Kidney capillary endothelial cell (primary cell): ENCODE data around the gene CSTF3.
"Not testable (repeated sequence)": the region's sequence is repeated elsewhere in the genome, so short reads cannot be mapped to it uniquely, and the experiment has no call there.

ENCODE experiments used
- DNase-seq: peaks from one replicate; pipeline ENCODE4 v3.0.0-alpha.2; 2018; ENCODE audit warnings: low spot score

Gene CSTF3

DNA sequence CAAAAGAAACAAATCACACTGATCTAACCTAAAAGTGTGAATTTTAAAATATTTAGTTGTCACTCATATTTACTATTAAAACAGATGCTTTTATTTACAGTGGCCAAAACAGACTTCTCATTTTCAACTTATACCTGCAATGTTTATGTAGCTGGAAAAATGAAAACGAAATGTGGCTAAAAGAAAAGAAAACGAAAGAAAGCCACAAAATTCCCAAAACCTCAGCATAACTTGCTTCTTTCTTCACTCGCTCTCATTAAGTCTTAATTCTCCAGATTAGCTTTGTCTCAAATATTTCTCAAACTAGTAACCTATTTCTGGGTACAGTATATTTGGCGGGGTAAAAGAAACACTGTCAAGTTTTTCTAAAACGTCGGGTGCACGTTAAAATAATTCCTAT is 693 bp downstream of the CSTF3 start:
- DNase-seq, result no peak

DNA sequence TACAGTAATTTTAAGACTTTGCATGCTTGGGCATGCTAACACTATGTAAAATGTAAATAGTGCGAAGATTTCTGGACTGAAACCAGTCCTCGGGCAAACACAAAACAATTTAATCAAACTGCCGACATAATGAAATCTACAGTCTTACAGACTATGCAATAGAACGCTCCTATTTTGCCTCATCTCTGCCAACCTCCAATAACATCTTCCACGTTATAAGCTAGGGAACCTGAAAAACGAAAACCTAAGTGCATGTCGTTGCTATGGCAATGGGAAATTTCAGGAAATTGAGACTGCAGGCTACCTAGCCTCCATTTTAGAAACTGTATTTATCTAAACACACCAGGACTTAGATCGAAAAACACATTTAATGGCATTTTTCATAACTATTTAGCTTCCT is 1.1 kb downstream of the CSTF3 start:
- DNase-seq, result peak; percentile 50

DNA sequence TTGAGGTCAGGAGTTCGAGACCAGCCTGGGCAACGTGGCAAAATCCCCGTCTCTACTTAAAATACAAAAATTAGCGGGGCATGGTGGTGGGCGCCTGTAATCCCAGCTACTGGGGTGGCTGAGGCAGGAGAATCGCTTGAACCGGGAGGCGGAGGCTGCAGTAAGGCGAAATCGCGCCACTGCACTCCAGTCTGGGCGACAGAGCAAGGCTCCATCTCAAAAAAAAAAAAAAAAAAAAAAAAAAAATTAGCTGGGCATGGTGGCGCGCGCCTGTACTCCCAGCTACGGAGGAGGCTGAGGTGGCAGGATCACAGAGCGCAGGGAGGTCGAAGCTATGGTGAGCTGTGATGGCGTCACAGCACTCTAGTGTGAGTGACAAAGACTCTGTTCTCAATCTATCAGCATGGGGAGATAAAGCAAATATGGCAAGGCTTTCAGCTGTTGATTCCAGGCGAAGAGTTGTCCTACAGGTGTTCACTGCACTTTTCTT is 1.9 kb downstream of the CSTF3 start:
- DNase-seq, result not testable (repeated sequence)

DNA sequence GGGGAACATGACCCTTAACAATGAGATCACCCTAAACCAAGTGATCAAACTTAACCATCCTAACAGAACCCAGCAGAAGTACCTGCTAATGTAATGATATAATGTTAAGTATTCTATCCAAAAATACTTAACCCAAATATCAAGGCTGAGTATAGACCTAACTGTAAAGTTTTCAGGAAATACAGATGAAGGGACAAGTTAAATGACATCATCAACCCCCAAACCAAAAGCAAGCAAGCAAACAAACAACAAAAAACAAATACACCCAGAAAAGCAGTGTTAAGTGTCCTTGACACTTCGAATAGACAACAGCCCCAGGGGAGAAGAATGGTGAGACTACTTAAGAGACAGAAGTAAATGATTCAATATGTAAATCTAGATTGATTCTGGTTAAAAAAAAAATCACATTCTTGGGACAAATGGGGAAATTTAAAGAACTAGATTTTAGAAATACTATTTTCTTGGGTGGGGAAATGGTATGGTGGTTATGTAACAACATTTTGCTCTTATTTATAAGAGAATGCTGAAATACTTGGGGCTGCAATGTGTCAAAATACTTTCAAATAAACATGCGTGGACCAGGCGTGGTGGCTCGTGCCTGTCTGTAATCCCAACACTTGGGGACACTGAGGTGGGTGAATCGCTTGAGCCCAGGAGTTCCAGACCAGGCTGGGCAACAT is 2.5 kb downstream of the CSTF3 start:
- DNase-seq, result no peak

DNA sequence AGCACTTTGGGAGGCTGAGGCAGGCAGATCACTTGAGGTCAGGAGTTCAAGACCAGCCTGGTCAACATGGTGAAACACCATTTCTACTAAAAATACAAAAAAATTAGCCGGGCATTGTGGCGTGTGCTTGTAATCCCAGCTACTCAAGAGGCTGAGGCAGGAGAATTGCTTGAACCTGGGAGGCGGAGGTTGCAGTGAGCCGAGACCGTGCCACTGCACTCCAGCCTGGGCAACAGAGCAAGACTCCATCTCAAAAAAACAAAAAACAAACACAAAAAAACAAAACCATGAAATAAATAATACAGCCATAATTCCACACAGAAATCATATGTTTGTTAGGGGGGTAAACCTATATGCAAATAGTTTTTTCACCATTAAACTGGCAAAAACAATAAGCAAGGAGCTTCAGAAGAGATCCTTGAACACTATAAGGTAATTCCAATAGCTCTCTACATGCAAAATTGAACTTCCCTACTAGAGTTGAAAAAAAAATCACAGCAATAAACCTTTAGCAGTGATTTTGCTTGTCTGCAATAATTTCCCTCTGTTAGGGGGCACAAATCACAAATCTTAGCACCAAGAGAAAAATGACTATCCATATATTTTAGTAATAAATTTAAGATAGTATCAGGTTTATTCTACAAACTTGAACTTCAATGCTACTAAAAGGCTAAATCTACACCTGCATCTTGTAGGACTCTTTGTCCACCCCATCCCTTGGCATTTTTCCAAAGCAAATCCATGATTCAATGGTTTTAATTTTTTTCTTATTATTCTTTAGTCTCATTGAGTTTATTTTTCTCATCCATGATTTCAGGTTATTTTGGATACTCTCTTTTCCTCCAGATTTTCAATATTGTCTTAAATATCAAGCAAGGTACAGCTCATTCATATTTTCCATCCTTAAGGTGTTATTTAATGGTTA is 3.9 kb downstream of the CSTF3 start:
- DNase-seq, result no peak

DNA sequence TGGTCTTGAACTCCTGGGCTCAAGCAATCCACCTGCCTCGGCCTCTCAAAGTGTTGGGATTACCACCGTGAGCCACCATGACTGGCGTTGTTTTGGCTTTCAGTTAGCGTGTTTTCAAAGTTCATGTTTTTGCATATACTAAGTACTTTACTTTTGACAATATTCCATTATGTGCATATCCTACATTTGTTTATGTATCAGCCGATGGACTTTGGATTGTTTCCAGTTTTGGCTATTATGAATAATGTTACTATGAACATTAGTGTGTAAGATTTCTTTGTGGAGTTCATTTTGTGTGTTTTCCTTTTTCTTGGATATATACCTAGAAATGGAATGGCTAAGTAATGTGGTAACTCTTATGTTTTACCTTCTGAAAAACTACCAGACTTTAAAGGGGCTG is 9.9 kb downstream of the CSTF3 start:
- DNase-seq, result no peak

DNA sequence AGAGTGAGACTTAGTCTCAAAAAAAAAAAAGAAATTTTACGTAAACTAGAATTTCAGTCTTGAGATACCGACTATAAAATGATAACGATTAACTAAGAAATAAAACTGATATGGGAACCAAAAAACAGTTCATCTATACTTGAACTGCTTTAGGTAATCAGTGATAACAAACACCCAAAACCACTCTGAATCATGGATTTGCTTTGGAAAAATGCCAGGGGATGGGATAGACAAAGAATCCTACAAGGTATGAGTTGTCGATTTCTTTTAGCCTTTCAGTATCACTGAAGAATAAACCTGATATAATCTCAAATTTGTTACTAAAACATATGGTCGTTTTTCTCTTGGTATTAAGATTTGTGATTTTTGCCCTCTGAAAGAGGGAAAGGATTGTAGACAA is 13.7 kb downstream of the CSTF3 start:
- DNase-seq, result no peak

DNA sequence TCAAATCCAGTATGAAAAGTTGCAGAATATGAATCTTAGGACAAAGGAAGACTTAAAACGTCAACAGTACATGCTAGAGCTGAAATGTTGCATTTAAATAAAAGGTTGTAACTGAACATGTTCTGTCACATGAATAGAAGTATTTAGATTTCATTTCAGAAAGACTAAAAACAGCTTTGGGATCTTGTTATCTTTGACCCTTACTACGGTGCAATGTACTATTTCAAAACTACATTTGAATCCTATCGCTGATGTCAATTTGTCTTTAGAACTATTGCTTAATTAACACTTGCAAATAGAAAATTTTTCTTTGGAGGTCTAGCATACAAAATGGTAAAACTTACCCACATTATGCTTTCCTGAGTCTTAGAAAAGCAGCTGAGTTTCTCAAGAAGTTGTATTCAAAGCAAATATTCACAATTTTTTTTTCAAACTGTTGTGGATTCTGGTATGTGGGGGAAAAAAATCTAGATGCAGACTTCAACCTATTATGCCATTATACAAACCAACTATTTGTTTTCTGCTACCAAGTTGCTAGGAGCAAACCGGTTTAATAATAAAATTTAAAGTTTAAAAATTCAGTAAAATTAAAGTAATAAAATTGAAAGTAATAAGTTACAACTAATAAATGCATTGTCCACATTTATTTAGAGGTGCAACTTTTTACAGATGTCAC is 25.4 kb downstream of the CSTF3 start:
- no peak for DNase-seq

DNA sequence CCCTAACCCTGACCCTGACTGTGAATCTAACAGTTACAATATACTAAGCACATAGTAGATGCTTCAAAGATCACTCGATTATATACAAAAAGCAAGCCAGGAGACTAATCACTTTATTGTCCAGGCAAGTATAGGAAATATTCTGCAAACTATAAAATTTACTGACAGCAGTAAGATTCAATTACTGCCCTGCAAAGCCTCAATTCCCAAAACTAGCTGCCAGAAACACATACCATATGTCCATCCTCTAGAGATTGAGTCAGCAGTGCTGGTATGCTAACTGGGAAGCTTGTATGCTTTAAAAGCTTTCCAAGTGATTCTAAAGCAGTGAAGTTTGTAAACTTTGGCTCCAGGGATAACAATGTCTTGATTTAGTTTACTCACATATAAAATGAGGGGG is 26.1 kb downstream of the CSTF3 start:
- DNase-seq, result no peak

DNA sequence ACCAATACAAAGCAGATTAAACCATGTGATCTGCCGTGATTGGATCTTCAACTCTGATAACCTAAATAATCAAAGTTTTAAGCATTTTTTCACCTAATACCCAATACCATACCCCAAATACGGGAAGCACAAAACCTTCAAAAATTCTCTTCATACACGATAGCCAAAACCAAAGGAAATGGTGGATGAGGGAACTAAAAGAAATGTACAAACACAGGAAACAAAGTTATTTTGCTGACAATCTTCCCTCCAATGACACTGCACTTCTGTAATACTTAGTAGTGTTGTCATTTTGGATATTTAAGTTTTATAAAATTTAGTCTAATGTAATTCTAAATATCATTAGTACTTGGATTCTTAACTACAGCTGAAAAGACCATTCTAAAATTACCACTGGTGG is 27.0 kb downstream of the CSTF3 start:
- DNase-seq, result no peak

DNA sequence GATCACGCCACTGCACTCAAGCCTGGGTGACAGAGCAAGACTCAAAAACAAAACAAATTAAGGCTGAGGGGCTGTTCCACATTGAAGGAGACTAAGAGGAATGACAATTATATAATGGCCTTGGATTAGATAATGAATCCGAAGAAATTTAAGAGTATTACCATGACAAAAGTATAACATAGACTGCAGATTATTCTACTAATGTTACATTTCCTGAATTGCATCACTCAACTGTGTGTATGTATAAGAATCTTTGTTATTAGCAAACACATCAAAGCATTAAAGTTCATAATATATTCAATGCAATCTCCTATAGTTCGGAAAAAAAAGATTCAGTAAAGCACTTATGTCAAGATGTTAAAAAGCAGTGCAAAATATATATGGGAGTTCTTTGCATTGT is 27.5 kb downstream of the CSTF3 start:
- no peak for DNase-seq

DNA sequence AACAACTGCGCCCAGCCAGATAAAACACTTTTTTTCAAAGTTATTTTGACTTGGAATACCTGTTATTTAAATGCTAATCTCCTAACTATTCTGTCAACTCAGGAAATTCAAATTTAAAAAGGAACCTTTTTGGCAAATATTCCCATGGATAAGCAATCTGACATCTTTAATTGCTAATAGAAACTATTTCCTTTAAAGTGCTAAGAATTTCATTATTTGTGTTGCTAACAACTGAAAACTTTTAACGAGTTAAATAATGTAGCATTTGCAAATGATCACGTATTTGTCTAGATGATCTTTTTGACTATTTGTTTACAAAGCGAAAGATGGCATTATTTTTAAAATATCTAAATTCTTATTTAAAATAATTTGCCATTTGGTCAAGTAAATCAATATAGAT is 28.8 kb downstream of the CSTF3 start:
- DNase-seq, result no peak

DNA sequence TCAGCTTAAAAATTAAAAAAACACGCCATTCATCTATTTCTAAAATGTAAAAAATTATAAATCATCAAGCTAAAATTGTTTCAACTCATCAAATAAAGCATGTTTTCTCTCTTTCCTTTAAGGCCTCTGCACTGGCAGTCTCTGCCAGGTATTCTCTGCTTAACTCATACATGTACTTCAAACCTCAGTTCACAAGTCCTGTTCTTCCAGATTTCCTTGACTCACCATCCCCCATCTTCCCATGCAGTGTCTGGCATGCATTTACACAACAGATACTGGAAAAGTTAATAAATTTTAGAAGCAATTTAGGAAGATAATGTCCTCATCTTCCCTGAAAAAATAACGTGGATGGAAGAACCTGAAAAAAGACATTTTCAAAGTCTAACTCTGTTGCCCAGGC is 32.5 kb downstream of the CSTF3 start:
- DNase-seq, result no peak

DNA sequence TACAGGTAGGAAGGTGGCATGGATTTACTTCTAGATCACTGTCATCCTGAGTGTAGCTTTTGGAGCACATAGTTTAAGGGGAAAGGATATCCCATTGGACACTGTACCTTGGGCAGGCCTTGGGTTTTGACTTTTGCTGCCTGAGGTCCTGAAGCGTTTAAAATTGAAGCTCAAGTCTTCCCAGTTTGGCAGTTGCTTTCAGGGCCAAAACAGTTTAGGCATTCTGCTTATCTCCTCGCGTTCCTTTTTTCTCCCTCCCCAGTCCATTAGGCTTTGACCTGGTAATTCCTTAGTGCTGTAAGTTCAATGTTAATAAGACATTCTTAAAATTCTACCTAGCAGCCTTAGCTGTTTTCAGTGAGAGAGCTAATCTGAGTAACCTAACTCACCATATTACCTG is 35.7 kb downstream of the CSTF3 start:
- no peak for DNase-seq

DNA sequence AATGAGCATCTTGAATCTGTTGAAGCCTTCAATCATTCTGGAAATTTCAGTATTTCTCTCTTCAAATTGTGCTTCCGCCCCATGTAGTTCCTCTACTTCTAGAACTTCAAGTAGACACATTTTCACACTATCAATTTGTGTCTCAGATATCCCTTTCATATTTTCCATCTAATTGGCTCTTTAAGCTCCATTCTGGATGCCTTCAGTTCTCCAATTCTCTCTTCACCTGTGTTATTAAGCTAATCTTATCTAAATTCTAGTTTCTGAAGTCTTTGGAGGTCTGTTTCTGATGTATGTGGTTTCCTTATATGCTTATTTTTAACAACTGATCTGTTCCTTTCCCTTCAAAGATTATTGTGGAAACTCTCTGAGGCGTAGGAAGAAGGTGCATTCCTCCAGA is 36.3 kb downstream of the CSTF3 start:
- no peak for DNase-seq

DNA sequence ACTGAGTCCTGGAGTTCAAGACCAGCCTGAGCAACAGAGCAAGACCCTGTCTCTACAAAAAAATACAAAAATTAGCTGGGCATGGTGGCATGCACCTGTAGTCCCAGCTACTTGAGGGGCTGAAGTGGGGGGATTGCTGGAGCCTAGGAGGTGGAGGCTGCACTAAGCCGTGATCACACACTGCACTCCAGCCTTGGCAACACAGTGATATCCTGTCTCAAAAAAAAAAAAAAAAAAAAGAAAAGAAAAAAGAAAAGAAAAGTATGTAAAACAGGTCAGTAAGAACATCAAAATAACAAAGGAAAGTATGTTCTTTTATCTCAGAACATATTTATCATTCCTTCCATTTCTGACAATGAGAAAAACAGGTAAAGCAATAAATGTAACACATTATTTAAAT is 38.6 kb downstream of the CSTF3 start:
- not testable (repeated sequence) for DNase-seq

DNA sequence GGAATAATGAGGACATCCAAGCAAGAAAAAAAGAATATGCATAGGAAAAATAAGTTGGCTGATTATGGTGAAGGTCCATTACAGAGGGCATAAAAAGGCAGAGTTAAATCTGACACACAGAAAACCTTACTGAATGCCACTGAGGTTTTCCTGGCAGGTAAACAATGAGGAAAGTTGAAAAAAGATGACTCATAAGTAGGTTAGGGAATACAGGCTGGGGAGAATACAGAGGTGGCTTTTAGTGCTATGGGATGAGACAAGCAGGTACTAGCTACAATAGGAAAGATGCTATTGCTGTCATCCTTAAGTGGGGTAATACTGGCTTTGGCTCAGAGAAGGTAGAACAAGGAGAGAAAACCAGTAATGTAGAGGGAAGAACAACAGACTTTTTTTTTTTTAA is 44.7 kb downstream of the CSTF3 start:
- no peak for DNase-seq

DNA sequence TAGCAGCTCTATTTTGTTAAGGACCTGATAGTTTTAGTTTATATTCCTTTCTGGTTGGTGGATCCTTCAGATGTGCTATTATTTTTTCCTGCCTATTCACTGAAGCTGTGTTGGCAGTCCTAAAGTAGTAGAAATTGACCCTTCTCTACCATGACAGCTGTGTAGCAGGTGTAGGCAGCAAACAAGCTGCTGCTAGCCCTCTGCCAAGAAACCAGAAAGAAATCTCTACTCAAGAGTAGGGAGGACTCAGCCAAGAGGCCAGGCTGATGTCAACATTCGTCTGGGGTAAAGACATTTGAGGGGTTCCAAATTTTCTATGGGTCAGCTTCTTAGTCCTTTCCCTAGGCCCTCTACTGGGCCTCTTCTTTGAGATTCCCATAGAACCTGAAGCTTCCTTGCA is 51.2 kb downstream of the CSTF3 start:
- no peak for DNase-seq

DNA sequence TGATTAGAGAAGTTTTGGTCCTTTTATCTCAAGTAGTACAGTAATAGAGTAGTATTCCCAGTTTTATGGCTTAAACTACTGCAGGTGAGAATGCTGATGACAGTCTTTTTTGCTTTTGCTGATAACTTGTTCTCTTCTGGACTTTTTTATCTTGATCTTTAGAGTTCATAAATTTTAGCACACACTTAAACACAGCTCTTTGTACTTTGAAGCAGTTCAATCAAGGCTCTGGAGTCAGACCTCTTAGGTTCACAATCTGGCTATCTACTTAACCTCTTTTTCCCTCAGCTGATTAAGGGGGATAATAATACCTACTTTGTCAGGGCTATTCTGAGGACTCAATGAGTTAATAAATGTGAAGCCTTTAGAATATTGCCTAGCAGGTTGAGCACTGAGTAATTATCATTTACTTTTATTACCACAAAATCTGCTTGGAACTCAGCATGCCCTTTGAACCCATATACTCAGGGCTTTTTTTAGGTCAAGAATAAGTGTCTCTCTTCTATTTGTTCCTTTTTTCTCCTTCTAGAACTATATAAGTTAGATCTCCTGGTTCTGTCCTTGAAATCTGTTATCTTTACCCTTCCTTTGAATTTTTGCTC is 51.9 kb downstream of the CSTF3 start:
- no peak for DNase-seq

DNA sequence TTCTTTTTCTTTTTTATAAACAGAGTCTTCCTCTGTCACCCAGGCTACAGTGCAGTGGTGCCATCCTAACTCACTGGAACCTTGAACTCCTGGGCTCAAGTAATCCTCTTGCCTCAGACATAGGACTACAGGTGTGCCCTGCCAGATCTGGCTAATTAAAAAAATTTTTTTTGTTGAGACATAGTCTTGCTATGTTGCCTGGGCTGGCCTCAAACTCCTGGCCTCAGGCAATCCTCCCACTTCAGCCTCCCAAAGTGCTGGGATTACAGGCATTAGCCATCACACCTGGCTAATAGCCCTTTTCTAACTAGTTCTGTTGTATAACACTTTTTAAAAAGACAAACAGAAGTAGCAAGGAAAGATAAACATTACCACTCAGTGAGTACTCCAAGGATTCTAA is 57.4 kb downstream of the CSTF3 start:
- DNase-seq, result no peak

DNA sequence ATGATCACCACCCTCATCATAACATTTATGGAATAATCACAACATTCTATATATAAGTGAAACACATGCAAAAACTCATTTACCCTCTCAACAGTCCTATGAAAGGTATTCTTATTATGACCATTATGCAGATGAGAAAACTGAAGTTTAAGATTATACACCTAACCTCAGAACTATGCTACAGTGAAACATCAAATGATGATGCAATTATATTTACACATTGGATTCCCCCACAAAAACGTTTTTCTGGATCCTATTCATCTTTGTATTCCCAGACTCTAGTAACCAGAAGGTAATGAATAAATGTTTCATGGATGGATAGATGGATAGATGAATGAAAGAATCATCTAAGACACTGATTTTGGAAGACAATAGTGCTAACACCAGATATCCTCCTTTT is 67.1 kb downstream of the CSTF3 start:
- no peak for DNase-seq

DNA sequence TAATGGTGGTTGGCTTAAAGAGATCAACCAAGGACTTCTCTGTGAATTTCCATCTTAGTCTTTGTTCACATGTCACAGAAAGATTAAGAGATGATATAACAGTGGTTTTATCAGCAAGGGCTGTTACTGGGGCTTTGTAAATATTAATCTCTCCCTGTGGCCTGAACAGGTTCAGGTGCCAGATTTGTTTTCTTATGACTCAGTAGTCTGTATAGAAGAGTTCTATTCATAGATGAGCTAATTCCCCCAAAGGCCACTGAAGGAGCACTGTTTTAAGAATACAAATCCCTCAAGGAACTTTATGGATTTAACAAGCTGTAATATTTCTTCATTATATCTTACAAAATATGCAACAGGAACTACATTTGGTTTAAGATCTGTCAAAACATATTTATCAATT is 71.5 kb downstream of the CSTF3 start:
- DNase-seq, result no peak

DNA sequence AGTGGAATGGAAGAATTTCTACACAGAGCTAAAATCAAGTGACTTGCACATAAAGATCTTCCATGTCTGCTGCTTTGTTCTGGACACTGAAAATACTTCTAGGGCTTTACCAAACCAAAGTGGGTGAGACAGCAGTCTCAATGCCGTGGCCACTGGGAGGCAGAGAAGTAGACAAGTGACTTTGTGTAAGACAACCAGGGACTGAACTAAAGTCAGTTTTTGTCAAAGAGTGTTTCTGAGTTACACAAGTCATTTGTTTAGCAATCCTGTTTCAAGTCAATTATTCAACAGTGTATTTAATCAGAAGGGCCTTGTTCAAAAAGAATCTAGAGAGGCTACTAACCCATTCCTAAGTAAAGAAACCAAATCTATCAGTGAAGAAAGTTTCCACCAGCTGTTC is 75.3 kb downstream of the CSTF3 start:
- no peak for DNase-seq
